ENCODE results near the gene IQGAP2.

The IQGAP2 gene

GRCh38 chr5:76402251-76402885 is 717 bp upstream of the IQGAP2 start:
- no peak for TF ChIP-seq CTCF (IDR thresholded peaks at IDR 0.05; ENCODE audit: insufficient read depth, low read length, poor library complexity, severe bottlenecking)
- no peak for TF ChIP-seq EZH2phosphoT487 (conservative IDR thresholded peaks at IDR 0.05; ENCODE audit: low read length)
- peak overlapping the region; percentile 78 for H2AFZ ChIP-seq (ENCODE audit: low read depth, low read length, severe bottlenecking)
- peak overlapping the region; percentile 33; the same call in 1 of the 2 replicates for H3K27ac ChIP-seq (ENCODE audit: low read depth, low read length)

GRCh38 chr5:76403766-76404222 is 709 bp downstream of the IQGAP2 start:
- no peaks in the 10 kb centered on the region for H3K36me3 ChIP-seq (ENCODE audit: low read length)
- H2AFZ ChIP-seq (ENCODE audit: low read depth, low read length, severe bottlenecking), result peak overlapping the region; percentile 78
- peak overlapping the region; percentile 55 for H3K4me3 ChIP-seq (ENCODE audit: insufficient read depth, low read length, poor library complexity, severe bottlenecking)
- 0 out of 2 replicates have a peak, but pooled peaks cover 5% of the 10 kb centered on the region for H3F3A ChIP-seq (ENCODE audit: insufficient read depth)
- H3K9me2 ChIP-seq (replicated peaks; ENCODE audit: insufficient read depth, low read length), result no peaks in the 10 kb centered on the region
- H3K27ac ChIP-seq (ENCODE audit: low read depth, low read length), result no peak overlapping the region
- TF ChIP-seq CTCF (IDR thresholded peaks at IDR 0.05; ENCODE audit: insufficient read depth, low read length, poor library complexity, severe bottlenecking), result no peak
- H4K20me1 ChIP-seq (ENCODE audit: low read depth, low read length), result no peaks in the 10 kb centered on the region; the same call in 1 of the 2 replicates
- no peaks in the 10 kb centered on the region for H3K9me3 ChIP-seq (ENCODE audit: insufficient read depth, low read length)
- H3K4me2 ChIP-seq (ENCODE audit: low read depth, low read length, poor library complexity, severe bottlenecking), result peak overlapping the region; percentile 63
- H3K9ac ChIP-seq (ENCODE audit: low read length), result peak overlapping the region; percentile 48; the same call in 1 of the 2 replicates
- no peaks in the 10 kb centered on the region for H3K79me2 ChIP-seq (ENCODE audit: insufficient read depth, low read length)
- H3K27me3 ChIP-seq (ENCODE audit: low read length), result no peaks in the 10 kb centered on the region

More at GRCh38 chr5:76402251-76402885, 717 bp upstream of the IQGAP2 start:
- Histone ChIP-seq H3K9me3 (ENCODE audit: insufficient read depth, low read length) (no peaks in the 10 kb centered on the region), H3K4me2 (ENCODE audit: low read depth, low read length, poor library complexity, severe bottlenecking) (peak overlapping the region; percentile 63), H3F3A (ENCODE audit: insufficient read depth) (0 out of 2 replicates have a peak, but pooled peaks cover 5% of the 10 kb centered on the region), H3K9ac (ENCODE audit: low read length) (peak overlapping the region; percentile 48), H3K9me2 (replicated peaks; ENCODE audit: insufficient read depth, low read length) (no peaks in the 10 kb centered on the region), H4K20me1 (ENCODE audit: low read depth, low read length) (no peaks in the 10 kb centered on the region; the same call in 1 of the 2 replicates), H3K27me3 (ENCODE audit: low read length) (no peaks in the 10 kb centered on the region), H3K4me3 (ENCODE audit: insufficient read depth, low read length, poor library complexity, severe bottlenecking) (peak overlapping the region; percentile 55), H3K36me3 (ENCODE audit: low read length) (no peaks in the 10 kb centered on the region), H3K79me2 (ENCODE audit: insufficient read depth, low read length) (no peaks in the 10 kb centered on the region)

DNA sequence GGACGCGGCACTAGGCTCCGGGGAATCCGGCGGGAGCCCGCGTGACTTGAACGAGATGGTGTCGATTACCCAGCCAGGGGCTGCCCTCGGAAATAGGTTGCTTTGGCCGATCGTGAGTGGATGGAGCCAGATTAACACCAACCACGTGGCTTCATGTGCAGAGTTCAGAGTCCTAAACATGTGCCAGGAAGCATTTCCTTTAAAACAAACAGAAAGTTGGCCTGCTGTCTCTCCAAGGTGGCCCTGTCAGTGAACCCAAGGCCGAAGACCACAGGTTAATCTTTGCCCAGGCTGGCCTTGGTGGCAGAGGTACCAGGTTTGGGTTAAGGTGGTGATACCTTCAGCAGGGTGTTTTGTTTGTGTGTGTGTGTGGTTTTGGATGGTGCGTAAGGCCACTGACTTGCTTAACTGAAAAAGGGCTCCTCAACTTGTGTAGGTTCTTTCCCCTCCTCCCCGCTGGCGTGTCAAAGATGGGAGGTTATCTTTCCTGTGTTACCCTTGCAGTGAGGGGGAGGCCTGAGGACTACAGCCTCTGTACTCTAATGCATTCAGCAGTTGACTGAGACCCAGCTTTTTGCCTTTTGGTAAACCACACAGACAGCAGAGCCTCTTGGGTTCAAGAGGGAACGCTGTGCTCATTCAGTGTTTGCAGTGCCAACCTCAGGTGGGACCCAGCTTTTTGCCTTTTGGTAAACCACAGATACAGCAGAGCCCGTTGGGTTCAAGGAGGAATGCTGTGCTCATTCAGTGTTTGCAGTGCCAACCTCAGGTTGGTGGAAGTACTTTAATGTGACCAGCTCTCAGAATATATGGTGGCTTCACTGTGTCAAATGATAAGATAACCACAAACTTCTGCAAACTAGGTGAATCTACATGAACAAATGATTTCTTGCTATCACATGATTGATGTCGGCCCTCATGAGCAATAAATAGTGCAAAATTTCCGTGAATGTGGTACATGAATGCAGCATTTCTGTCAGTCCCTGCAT is 1.4 kb downstream of the IQGAP2 start:
- Histone ChIP-seq H3K9me2 (replicated peaks; ENCODE audit: insufficient read depth, low read length) (no peaks in the 10 kb centered on the region), H3K4me3 (ENCODE audit: insufficient read depth, low read length, poor library complexity, severe bottlenecking) (no peak overlapping the region), H3K79me2 (ENCODE audit: insufficient read depth, low read length) (no peaks in the 10 kb centered on the region), H3K27me3 (ENCODE audit: low read length) (no peaks in the 10 kb centered on the region), H3F3A (ENCODE audit: insufficient read depth) (0 out of 2 replicates have a peak, but pooled peaks cover 5% of the 10 kb centered on the region), H3K9me3 (ENCODE audit: insufficient read depth, low read length) (no peaks in the 10 kb centered on the region), H2AFZ (ENCODE audit: low read depth, low read length, severe bottlenecking) (no peak overlapping the region), H4K20me1 (ENCODE audit: low read depth, low read length) (no peaks in the 10 kb centered on the region; the same call in 1 of the 2 replicates), H3K36me3 (ENCODE audit: low read length) (no peaks in the 10 kb centered on the region), H3K9ac (ENCODE audit: low read length) (no peak overlapping the region), H3K27ac (ENCODE audit: low read depth, low read length) (no peak overlapping the region), H3K4me2 (ENCODE audit: low read depth, low read length, poor library complexity, severe bottlenecking) (no peak overlapping the region)
- no peak for TF ChIP-seq CTCF (IDR thresholded peaks at IDR 0.05; ENCODE audit: insufficient read depth, low read length, poor library complexity, severe bottlenecking)
- TF ChIP-seq EZH2phosphoT487 (conservative IDR thresholded peaks at IDR 0.05; ENCODE audit: low read length), result no peak

Data from SU-DHL-6 (cell line).